Testis (tissue), 2 donors: ENCODE measurements around the gene FLYWCH1.

ENCODE experiments used
- POLR2A ChIP-seq: fragments of 450-650 bp; IDR thresholded peaks from one replicate; pipeline ENCODE4 v1.6.1; 2017; ENCODE audit warnings: antibody characterized with exemption, mild to moderate bottlenecking, moderate library complexity
- TF ChIP-seq, protein P1 (sequence below), 3 experiments: fragments of 450-650 bp in 2 of 3; fragments of 200-600 bp in 1 of 3; sonication (generic) in 1 of 3; IDR thresholded peaks; one replicate each; pipeline ENCODE4 v1.5.1; 2016 to 2019; ENCODE audit warnings: antibody characterized with exemption in 3 of 3, mild to moderate bottlenecking in 2 of 3, moderate library complexity in 1 of 3

GRCh38 chr16:2981899-2982250, 70.1 kb downstream of the FLYWCH1 start:
- TF ChIP-seq, protein P1, sequence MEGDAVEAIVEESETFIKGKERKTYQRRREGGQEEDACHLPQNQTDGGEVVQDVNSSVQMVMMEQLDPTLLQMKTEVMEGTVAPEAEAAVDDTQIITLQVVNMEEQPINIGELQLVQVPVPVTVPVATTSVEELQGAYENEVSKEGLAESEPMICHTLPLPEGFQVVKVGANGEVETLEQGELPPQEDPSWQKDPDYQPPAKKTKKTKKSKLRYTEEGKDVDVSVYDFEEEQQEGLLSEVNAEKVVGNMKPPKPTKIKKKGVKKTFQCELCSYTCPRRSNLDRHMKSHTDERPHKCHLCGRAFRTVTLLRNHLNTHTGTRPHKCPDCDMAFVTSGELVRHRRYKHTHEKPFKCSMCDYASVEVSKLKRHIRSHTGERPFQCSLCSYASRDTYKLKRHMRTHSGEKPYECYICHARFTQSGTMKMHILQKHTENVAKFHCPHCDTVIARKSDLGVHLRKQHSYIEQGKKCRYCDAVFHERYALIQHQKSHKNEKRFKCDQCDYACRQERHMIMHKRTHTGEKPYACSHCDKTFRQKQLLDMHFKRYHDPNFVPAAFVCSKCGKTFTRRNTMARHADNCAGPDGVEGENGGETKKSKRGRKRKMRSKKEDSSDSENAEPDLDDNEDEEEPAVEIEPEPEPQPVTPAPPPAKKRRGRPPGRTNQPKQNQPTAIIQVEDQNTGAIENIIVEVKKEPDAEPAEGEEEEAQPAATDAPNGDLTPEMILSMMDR (IDR thresholded peaks at IDR 0.05) = no peak
- no peak for TF ChIP-seq POLR2A
